Activated gamma-delta T cell treated with Interleukin-2 at 50 U/mL for 16 hours (primary cell): ENCODE data around the gene AURKAIP1.

ENCODE experiments used
- DNase-seq: peaks from one replicate; pipeline ENCODE4 v3.0.0-alpha.2; 2020

Gene AURKAIP1

DNA sequence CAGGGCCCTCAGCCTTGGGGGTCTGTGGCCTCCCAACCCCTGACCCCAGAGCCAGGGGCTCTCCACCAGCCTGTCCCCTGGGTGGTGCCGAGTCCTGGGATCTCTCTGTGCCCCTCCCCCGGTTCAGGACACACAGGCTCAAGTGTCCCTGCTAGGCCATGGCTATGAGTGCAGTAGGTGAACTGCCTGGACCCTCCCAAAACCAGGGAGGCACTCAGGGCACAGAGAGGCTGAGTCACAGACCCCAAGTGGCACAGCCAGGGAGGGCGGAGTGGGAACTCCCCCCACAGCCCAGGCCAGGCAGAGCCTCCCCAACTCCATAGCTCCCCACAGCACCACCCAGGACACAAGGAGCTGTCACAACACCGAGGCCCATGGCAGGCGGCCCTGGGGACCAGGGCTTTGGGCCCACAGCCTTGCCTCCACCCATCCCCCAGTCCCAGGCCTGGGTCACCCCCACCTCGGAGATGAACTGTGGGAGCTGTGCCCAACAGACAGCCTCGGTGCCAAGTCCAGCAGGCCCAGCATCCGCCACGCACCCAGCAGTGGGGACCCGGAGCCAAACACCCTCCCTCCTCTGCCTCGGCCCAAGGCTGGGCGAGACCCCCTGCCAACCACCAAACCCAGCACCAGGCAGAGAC, 29.0 kb downstream of the AURKAIP1 start:
- no peak for DNase-seq

DNA sequence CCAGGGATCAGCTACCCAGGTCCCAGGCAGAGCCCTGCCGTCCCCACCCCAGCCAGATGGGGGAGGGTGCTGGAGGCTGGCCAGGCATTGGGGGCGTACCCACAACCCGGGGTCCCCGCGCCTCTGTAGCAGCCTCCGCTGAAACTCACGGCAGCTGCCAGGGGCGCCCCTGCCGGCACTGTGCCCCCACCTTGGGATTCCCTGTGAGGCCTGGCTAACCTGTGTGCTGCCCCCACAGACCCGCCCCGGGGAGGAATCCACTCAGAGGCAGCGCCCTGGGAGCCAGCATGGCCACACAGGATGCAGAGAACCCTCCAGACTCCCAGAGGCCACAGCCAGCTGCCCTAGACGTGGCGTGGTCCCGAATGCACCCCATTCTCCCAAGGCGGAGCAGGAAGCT, 29.6 kb downstream of the AURKAIP1 start:
- DNase-seq = no peak

GRCh38 chr1:1344655-1345361, 30.2 kb downstream of the AURKAIP1 start:
- DNase-seq = no peak

DNA sequence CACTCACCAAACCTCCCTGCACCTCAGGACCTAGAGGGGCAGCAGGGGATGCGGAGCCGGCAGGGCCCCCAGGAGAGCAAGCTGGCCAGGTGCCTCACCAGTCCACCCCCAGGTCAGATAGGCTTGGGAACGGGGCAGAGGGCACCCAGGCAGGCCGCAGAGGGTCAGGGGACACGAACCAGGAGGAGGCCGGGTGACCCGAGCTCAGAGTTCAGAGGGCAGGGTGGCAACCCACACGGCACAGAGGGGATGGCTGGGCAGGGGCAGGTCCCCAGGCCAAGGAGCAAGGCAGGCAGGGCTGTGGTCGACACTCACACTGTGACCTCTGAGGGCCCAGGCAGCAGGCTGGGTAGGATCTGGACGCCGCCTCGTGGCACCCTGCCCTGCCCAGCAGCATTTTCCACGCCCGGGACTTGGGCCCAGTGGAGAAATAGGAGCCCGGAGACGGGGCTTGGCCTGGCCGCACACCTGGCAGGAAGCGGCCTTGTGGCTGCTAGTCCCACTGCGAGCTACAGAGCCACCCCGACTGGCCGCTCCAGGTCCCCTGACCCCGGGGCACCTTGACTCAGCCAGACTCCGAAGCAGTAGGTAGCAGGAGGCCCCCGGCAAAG, 31.1 kb downstream of the AURKAIP1 start:
- no peak for DNase-seq

DNA sequence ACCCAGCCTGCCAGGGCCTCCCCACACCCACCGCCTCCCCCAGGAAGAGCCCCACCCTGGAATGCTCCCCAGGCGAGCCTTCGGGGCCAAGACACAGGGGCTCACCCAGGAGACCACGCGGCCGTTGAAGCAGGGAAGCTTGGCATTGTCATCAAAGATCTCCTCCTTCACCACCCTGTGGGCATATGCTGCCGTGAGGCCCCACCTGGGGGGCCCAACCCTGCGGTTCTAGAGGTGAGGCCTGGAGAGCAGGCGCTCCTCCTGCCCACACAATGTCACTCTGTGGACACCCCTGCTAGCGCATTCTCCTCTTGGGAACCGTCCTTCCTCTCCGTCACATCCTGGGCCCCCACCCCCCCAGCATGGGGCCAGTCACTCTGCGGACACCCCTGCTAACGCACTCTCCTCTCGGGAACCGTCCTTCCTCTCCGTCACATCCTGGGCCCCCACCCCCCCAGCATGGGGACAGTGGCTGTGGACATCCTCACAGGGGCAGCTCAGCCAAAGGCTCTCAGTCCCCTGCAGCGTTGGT, 32.4 kb downstream of the AURKAIP1 start:
- no peak for DNase-seq

DNA sequence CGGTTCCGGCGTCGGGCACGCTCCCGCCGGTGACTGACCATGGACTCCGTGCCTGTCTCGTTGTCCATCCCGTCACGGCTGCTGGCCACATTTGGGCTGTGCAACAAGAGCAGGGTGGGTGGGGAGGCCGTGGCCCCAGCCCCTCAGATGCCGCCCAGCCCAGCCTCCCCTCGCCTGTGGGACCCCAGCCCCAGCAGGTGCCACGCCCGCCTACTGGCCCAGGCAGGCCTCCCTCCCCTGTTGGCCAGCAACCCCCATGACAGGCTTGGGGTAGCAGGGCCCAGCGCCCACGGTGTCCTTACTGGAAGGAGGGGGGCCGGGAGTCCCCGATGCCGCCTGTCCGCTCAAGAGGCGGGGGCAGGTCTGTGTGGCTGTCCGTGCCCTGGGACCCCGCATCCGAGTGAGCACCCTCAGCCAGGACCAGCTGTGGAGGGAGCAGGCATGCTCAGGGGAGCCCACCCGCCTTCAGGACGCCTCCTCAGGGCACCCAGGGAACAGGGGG, 32.9 kb downstream of the AURKAIP1 start:
- DNase-seq = no peak

DNA sequence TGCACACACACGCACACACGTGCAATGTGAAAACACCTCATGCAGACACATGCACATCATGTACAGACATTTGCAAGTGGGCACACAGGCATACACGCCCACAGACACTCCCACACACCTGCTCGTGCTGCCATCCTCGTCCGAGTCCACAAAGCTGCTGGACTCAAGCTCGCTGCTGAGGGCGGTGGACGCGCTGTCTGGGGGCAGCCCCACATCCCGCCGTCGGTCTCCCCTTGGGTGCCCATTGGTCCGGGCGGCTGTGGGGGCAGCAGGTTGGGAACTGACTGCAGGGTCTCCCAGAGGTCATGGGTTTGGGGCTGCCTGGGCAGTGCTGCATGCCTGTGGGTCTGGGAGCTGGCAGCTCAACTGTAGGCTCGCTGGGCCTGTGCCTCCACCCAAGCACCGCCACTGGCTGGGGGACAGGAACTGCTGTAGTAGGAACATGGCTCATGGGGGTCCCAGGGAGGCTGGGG, 33.4 kb downstream of the AURKAIP1 start:
- no peak for DNase-seq

GRCh38 chr1:1340791-1341548, 34.0 kb downstream of the AURKAIP1 start:
- DNase-seq = no peak

- DNase-seq = no peak
Measured at GRCh38 chr1:1340185-1340584, 34.8 kb downstream of the AURKAIP1 start.

DNA sequence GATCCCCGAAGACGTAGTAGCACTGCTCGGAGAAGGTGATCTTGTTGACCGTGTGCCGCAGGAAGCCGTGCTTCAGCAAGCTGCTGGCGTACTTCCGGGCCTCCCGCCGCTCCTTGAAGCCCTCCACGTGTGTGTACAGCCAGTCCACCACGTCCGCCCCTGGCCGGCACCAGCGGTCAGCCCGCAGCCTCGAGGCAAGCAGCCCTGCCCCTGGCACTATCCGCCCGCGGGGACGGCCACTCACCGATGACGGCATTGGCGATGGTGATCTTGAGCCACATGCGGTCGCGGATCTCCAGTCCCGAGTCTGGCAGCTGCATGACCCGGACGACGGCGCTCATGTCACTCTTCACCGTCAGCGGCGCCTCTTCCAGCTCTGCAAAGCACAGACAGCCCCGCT, 36.7 kb downstream of the AURKAIP1 start:
- DNase-seq = no peak

GRCh38 chr1:1337793-1338147, 37.2 kb downstream of the AURKAIP1 start:
- no peak for DNase-seq

DNA sequence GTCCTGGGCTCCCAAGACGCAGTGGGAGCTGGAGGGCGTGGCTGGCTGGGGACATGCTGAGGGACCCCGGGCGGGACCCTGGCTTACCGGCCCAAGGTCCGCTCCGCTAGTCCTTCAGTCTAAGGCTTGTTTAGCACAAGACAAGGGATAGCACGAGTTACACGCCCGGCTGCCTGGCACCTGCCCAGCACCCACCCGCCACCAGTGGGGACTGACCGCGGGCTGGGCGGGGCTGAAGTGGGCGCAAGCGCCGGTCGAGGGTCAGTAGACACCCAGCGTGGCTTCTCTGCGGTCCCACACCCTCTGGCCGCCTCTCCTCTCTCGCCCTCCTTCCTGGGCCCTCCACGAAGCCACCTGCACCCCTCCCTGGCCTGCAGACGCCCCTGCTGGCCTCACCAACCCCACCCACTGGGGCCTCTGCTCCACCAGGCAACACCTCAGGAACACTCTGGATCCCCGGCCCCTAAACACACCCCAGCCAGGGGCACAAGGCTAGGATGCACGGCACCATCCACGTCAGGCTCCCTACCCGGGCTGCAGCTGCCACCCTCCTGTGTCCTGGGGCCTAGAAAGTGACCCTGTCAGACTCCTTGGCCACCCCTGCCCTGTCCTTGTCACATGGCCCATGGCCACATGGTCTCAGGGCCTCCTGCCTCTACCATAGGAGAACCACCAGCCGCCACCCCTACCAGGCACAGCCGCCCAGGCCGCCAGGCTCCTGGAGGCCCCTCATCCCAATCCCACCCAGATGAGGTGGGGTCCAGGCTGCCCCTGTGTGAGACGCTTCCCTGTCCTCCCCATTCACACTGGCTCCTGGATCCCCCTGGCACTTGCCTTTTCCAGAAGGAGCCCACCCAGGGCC, 37.8 kb downstream of the AURKAIP1 start:
- no peak for DNase-seq

DNA sequence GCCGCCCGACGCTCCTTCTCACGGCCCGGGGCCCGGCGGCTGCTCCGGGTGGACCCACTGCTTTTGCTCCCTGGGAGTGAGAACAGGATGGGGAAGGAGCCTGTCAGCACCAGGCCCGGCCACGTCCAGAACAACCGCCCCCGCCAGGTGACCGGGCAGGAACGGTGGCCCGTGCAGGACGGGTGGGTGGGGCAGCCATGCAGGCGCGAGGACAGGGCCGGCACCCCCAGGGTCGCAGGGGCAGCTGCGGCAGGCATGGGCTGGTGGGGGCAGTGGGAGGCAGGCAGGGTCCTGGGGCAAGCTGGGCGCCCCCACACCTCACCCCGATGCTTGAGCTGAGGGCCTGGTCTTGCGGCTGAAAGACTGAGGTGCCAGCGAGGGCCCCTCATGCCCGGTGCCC, 38.6 kb downstream of the AURKAIP1 start:
- no peak for DNase-seq

DNA sequence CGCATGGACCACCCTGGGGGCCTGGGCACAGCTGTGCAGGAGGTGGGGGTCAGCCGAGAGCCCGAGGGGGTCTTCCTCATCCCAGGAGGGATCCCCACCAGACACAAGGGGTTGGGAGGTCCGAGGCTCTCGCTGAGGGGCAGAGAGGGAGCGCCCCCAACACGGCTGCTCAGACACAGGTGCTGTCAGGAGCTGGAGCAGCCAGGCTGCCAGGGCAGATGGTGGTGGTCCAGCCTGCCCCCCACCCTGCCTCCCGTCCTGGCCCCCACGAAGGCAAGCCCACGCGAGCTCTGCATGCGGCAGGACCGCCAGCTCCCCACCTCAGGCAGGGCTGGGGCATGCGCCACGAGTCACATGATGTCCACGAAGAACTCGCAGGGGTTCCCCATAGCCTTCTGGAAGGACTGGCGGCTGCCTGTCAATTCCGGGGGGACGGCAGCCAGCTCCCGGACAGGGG, 39.2 kb downstream of the AURKAIP1 start:
- DNase-seq = no peak

DNA sequence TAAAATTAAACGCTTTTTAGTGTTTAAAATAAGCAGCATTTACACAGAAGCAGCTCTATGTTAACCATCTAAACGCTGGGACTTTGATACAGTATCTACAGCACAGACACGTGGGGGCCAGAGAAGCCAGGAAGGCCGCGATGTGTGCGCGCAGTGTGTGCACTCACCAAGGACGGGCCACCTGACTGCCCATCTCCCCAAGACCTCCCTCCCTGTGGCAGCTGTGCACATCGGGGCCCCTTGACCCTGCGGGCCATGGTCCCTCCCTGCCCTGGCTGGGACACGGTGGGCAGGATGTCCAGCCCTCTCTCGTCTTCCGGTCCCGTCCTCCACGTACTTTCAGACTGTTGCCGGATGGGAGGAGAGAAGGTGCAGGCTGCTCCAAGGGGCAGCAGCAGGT, 39.7 kb downstream of the AURKAIP1 start:
- DNase-seq = no peak

GRCh38 chr1:1334835-1335234, 40.2 kb downstream of the AURKAIP1 start:
- DNase-seq = no peak

DNA sequence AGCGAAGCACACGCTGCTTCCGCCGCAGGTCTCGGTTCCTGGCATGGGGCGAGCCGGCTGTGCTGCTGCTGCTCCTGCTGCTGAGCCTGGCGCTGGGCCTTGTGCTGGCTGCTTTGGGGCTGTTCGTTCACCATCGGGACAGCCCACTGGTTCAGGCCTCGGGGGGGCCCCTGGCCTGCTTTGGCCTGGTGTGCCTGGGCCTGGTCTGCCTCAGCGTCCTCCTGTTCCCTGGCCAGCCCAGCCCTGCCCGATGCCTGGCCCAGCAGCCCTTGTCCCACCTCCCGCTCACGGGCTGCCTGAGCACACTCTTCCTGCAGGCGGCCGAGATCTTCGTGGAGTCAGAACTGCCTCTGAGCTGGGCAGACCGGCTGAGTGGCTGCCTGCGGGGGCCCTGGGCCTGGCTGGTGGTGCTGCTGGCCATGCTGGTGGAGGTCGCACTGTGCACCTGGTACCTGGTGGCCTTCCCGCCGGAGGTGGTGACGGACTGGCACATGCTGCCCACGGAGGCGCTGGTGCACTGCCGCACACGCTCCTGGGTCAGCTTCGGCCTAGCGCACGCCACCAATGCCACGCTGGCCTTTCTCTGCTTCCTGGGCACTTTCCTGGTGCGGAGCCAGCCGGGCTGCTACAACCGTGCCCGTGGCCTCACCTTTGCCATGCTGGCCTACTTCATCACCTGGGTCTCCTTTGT, 41.3 kb downstream of the AURKAIP1 start:
- no peak for DNase-seq

DNA sequence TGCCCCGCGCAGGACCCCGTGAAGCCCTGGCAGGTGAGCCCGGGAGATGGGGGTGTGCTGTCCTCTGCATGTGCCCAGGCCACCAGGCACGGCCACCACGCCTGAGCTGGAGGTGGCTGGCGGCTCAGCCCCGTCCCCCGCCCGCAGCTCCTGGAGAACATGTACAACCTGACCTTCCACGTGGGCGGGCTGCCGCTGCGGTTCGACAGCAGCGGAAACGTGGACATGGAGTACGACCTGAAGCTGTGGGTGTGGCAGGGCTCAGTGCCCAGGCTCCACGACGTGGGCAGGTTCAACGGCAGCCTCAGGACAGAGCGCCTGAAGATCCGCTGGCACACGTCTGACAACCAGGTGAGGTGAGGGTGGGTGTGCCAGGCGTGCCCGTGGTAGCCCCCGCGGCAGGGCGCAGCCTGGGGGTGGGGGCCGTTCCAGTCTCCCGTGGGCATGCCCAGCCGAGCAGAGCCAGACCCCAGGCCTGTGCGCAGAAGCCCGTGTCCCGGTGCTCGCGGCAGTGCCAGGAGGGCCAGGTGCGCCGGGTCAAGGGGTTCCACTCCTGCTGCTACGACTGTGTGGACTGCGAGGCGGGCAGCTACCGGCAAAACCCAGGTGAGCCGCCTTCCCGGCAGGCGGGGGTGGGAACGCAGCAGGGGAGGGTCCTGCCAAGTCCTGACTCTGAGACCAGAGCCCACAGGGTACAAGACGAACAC, 42.1 kb downstream of the AURKAIP1 start:
- DNase-seq = no peak

DNA sequence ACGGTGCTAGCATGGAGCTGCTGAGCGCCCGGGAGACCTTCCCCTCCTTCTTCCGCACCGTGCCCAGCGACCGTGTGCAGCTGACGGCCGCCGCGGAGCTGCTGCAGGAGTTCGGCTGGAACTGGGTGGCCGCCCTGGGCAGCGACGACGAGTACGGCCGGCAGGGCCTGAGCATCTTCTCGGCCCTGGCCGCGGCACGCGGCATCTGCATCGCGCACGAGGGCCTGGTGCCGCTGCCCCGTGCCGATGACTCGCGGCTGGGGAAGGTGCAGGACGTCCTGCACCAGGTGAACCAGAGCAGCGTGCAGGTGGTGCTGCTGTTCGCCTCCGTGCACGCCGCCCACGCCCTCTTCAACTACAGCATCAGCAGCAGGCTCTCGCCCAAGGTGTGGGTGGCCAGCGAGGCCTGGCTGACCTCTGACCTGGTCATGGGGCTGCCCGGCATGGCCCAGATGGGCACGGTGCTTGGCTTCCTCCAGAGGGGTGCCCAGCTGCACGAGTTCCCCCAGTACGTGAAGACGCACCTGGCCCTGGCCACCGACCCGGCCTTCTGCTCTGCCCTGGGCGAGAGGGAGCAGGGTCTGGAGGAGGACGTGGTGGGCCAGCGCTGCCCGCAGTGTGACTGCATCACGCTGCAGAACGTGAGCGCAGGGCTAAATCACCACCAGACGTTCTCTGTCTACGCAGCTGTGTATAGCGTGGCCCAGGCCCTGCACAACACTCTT, 42.8 kb downstream of the AURKAIP1 start:
- no peak for DNase-seq
